Activated CD4-positive, alpha-beta T cell treated with anti-CD3 and anti-CD28 coated beads, Interleukin-2, amount 50 U/mL, for 16 hours (primary cell): Measurements from ENCODE around the gene MAPK1IP1L.
"Not testable (repeated sequence)": the region's sequence is repeated elsewhere in the genome, so short reads cannot be mapped to it uniquely, and the experiment has no call there.

Experiments
- DNase-seq: peaks from one replicate; pipeline ENCODE4 v3.0.0-alpha.2; 2020

The MAPK1IP1L gene

GRCh38 chr14:55051423-55052268 is at the start of gene MAPK1IP1L:
Gene MAPK1IP1L (plus strand): TSS chr14:55051647. CDS start chr14:55061684, 10,037 bp downstream.
- peak; percentile 93 for DNase-seq

GRCh38 chr14:55005071-55005470 is 46.4 kb upstream of the MAPK1IP1L start:
- no peak for DNase-seq

- no peak for DNase-seq
These were observed 36.4 kb upstream of the MAPK1IP1L start for GRCh38 chr14:55015006-55015405.

GRCh38 chr14:55019968-55020554 is 31.4 kb upstream of the MAPK1IP1L start:
- no peak for DNase-seq

GRCh38 chr14:55024365-55024764 is 27.1 kb upstream of the MAPK1IP1L start:
- not testable (repeated sequence) for DNase-seq

GRCh38 chr14:55025948-55026347 is 25.5 kb upstream of the MAPK1IP1L start:
- no peak for DNase-seq

GRCh38 chr14:55026441-55026792 is 25.0 kb upstream of the MAPK1IP1L start:
- DNase-seq: no peak

- DNase-seq: peak; percentile 98
These were observed 24.5 kb upstream of the MAPK1IP1L start, which contains the start of the genes SOCS4 and WDHD1 for GRCh38 chr14:55026793-55027561. Gene SOCS4 (plus strand): TSS chr14:55027236. CDS start chr14:55043042, 15,806 bp downstream. Gene WDHD1 (minus strand): TSS chr14:55027099. CDS start chr14:55026787, 312 bp downstream.

GRCh38 chr14:55028066-55028465 is 23.4 kb upstream of the MAPK1IP1L start:
- no peak for DNase-seq

GRCh38 chr14:55028476-55028875 is 23.0 kb upstream of the MAPK1IP1L start:
- DNase-seq: no peak

GRCh38 chr14:55031190-55031589 is 20.3 kb upstream of the MAPK1IP1L start:
- DNase-seq: no peak

GRCh38 chr14:55037995-55038394 is 13.5 kb upstream of the MAPK1IP1L start:
- DNase-seq: not testable (repeated sequence)

GRCh38 chr14:55038708-55039107 is 12.7 kb upstream of the MAPK1IP1L start:
- no peak for DNase-seq

GRCh38 chr14:55043528-55043927 is 7.9 kb upstream of the MAPK1IP1L start:
- DNase-seq: no peak

- DNase-seq: no peak
These were observed 6.4 kb upstream of the MAPK1IP1L start for GRCh38 chr14:55045087-55045486.

GRCh38 chr14:55047301-55048053 is 4.0 kb upstream of the MAPK1IP1L start:
- no peak for DNase-seq

- no peak for DNase-seq
These were observed 2.5 kb upstream of the MAPK1IP1L start for GRCh38 chr14:55048900-55049436.

GRCh38 chr14:55051165-55051422 is 353 bp upstream of the MAPK1IP1L start:
- no peak for DNase-seq

GRCh38 chr14:55052269-55052930 is 953 bp downstream of the MAPK1IP1L start:
- peak; percentile 52 for DNase-seq

- DNase-seq: no peak
These were observed 1.6 kb downstream of the MAPK1IP1L start for GRCh38 chr14:55053018-55053417.

GRCh38 chr14:55053500-55053899 is 2.1 kb downstream of the MAPK1IP1L start:
- no peak for DNase-seq

- no peak for DNase-seq
These were observed 2.7 kb downstream of the MAPK1IP1L start for GRCh38 chr14:55054098-55054497.
